ENCODE data around the gene FCER1A. TPM values are rescaled to one million over a fixed set of nuclear protein-coding genes. Genes with fewer than 3 reads are reported as not detected.
"Not testable (repeated sequence)": the region's sequence is repeated elsewhere in the genome, so short reads cannot be mapped to it uniquely, and the experiment has no call there.

Gene FCER1A
- total and polyA plus RNA-seq, 5 donors from 2014 or later = 1.5 TPM; not detected in 4

DNA sequence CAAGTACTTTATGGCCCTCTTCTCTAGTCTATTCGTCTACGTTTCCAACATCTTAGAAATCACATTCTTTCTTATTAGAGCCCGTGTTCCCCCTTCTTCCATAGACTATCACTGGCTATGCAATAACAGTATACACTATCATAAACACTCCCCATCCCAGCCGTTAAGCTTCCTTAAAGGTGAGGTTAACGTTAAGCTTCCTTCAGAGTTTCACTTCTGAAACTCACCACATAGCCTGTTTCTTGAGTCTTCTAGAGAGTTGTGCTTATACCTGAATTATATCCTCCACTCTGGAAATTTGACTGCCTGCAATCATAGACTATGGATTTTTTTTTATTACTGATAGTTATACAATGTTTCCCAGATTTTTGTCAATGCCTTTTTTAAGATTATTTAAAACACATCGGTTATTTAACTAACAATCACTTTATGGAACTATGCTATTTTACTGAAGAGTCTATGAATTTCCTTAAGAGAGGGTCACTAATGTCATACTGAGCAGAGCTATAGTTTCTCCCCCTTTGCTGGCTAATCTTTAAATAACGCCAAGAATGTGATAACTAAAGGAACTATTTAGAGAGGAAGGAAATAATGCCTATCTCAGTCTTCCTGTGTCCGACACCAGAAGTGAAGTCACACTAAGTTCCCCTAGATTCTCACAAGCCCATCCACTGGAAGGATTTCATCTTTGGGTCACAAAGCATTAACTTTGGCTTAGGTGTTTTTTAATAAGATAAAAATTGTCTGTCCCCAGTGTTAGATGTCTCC is 16.8 kb downstream of the FCER1A start:
- H3K9me3 Mint-ChIP-seq = peaks cover 0 to 9% (median 0%) of the 10 kb centered on the region in 7 donors
- H3K27me3 Mint-ChIP-seq = peaks cover 12% of the 10 kb centered on the region

DNA sequence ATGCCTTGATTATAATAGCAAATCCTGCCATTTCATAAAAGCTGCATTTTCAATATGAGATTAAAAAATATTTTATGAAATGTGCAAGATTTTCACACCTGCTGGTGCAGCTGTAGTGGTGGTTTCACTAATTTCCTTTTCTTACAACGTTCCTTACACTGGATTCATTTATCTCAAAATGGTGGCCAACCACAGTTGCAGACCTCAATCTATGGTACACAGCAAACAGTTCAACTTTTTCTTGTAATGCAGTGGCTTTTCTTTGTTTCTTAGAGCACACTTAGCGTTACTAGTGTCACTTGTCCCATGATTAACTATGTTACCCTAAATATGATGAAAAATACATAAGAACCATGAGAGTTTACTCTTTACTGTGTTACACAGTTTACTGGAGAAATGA is 32.7 kb downstream of the FCER1A start:
- Mint-ChIP-seq H3K36me3 (no peaks in the 10 kb centered on the region), H3K4me1 (peaks cover 0 to 4% (median 0%) of the 10 kb centered on the region in 4 donors), H3K27me3 (peaks cover 5% of the 10 kb centered on the region), H3K4me3 (no peak overlapping the region), H3K27ac (no peak overlapping the region), H3K9me3 (peaks cover 0 to 9% (median 0%) of the 10 kb centered on the region in 7 donors)
- Histone ChIP-seq H3K4me3 (ENCODE audit: low read depth, low read length) (no peak overlapping the region), H3K27ac (ENCODE audit: insufficient read depth, low read length, poor library complexity, severe bottlenecking) (no peak overlapping the region), H3K4me1 (ENCODE audit: control insufficient read depth, insufficient read depth, low read length, poor library complexity, severe bottlenecking) (no peaks in the 10 kb centered on the region), H3K36me3 (ENCODE audit: control insufficient read depth, insufficient read depth, low read length) (no peaks in the 10 kb centered on the region), H3K9me3 (ENCODE audit: control insufficient read depth in 2 of 2, low read length in 2 of 2) (no peaks in the 10 kb centered on the region), H3K27me3 (ENCODE audit: control insufficient read depth, insufficient read depth, low read length) (no peaks in the 10 kb centered on the region)
- DNase-seq = no peak
- no peak for ATAC-seq (ENCODE audit: low read depth in 2 of 2)

More for the DNA sequence above, 16.8 kb downstream of the FCER1A start:
- H3K27me3 ChIP-seq (ENCODE audit: control insufficient read depth, insufficient read depth, low read length) = no peaks in the 10 kb centered on the region
- H3K4me3 ChIP-seq (ENCODE audit: low read depth, low read length) = no peak overlapping the region
- DNase-seq (no peak), ATAC-seq (ENCODE audit: low read depth in 2 of 2) (no peak)
- no peaks in the 10 kb centered on the region for H3K9me3 ChIP-seq (ENCODE audit: control insufficient read depth in 2 of 2, low read length in 2 of 2)
- Mint-ChIP-seq H3K36me3 (no peaks in the 10 kb centered on the region), H3K4me3 (no peak overlapping the region), H3K4me1 (no peaks in the 10 kb centered on the region), H3K27ac (no peak overlapping the region)
- H3K4me1 ChIP-seq (ENCODE audit: control insufficient read depth, insufficient read depth, low read length, poor library complexity, severe bottlenecking) = no peaks in the 10 kb centered on the region
- H3K36me3 ChIP-seq (ENCODE audit: control insufficient read depth, insufficient read depth, low read length) = no peaks in the 10 kb centered on the region
- H3K27ac ChIP-seq (ENCODE audit: insufficient read depth, low read length, poor library complexity, severe bottlenecking) = no peak overlapping the region

GRCh38 chr1:159338018-159338417 is 35.9 kb downstream of the FCER1A start:
- H3K36me3 Mint-ChIP-seq = no peaks in the 10 kb centered on the region
- DNase-seq = no peak
- Histone ChIP-seq H3K4me1 (ENCODE audit: control insufficient read depth, insufficient read depth, low read length, poor library complexity, severe bottlenecking) (no peaks in the 10 kb centered on the region), H3K27ac (ENCODE audit: insufficient read depth, low read length, poor library complexity, severe bottlenecking) (no peak overlapping the region), H3K4me3 (ENCODE audit: low read depth, low read length) (no peak overlapping the region), H3K36me3 (ENCODE audit: control insufficient read depth, insufficient read depth, low read length) (no peaks in the 10 kb centered on the region), H3K27me3 (ENCODE audit: control insufficient read depth, insufficient read depth, low read length) (peaks cover 2% of the 10 kb centered on the region), H3K9me3 (ENCODE audit: control insufficient read depth in 2 of 2, low read length in 2 of 2) (no peaks in the 10 kb centered on the region)
- peaks cover 0 to 4% (median 0%) of the 10 kb centered on the region in 4 donors for H3K4me1 Mint-ChIP-seq
- no peak overlapping the region for H3K27ac Mint-ChIP-seq
- no peak for ATAC-seq (ENCODE audit: low read depth in 2 of 2)
- H3K27me3 Mint-ChIP-seq = peaks cover 5% of the 10 kb centered on the region
- no peak overlapping the region for H3K4me3 Mint-ChIP-seq
- H3K9me3 Mint-ChIP-seq = peaks cover 0 to 9% (median 2%) of the 10 kb centered on the region in 7 donors

DNA sequence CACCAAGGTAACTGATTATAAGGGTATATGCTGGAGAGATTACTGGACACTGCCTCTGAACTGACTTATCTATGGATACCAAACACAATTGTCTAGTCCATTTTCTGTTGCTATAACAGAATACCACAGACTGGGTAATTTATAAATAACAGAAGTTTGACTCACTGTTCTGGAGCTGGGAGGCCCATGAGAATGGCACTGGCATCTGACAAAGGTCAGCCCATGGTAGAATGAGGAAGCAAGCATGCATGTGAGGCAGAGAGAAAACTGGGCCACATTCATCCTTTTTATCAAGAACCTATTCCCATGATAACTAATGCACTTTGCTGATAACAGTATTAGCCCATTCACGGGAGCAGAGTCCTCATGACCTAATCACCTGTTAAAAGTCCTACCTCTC is 37.4 kb downstream of the FCER1A start:
- Mint-ChIP-seq H3K4me1 (peaks cover 0 to 3% (median 0%) of the 10 kb centered on the region in 4 donors), H3K27me3 (peaks cover 5% of the 10 kb centered on the region), H3K9me3 (peaks cover 0 to 4% (median 1%) of the 10 kb centered on the region in 7 donors), H3K36me3 (no peaks in the 10 kb centered on the region), H3K4me3 (no peak overlapping the region), H3K27ac (no peak overlapping the region)
- ATAC-seq (ENCODE audit: low read depth in 2 of 2) = no peak
- H3K36me3 ChIP-seq (ENCODE audit: control insufficient read depth, insufficient read depth, low read length) = no peaks in the 10 kb centered on the region
- no peaks in the 10 kb centered on the region for H3K9me3 ChIP-seq (ENCODE audit: control insufficient read depth in 2 of 2, low read length in 2 of 2)
- no peak for DNase-seq
- peaks cover 2% of the 10 kb centered on the region for H3K27me3 ChIP-seq (ENCODE audit: control insufficient read depth, insufficient read depth, low read length)
- no peaks in the 10 kb centered on the region for H3K4me1 ChIP-seq (ENCODE audit: control insufficient read depth, insufficient read depth, low read length, poor library complexity, severe bottlenecking)
- no peak overlapping the region for H3K27ac ChIP-seq (ENCODE audit: insufficient read depth, low read length, poor library complexity, severe bottlenecking)
- no peak overlapping the region for H3K4me3 ChIP-seq (ENCODE audit: low read depth, low read length)

- DNase-seq (no peak), ATAC-seq (ENCODE audit: low read depth in 2 of 2) (no peak)
- Histone ChIP-seq H3K4me3 (ENCODE audit: low read depth, low read length) (no peak overlapping the region), H3K9me3 (ENCODE audit: control insufficient read depth in 2 of 2, low read length in 2 of 2) (no peaks in the 10 kb centered on the region), H3K36me3 (ENCODE audit: control insufficient read depth, insufficient read depth, low read length) (no peaks in the 10 kb centered on the region), H3K4me1 (ENCODE audit: control insufficient read depth, insufficient read depth, low read length, poor library complexity, severe bottlenecking) (no peaks in the 10 kb centered on the region), H3K27ac (ENCODE audit: insufficient read depth, low read length, poor library complexity, severe bottlenecking) (no peak overlapping the region), H3K27me3 (ENCODE audit: control insufficient read depth, insufficient read depth, low read length) (peaks cover 2% of the 10 kb centered on the region)
- no peaks in the 10 kb centered on the region for H3K4me1 Mint-ChIP-seq
- no peaks in the 10 kb centered on the region for H3K36me3 Mint-ChIP-seq
- H3K27me3 Mint-ChIP-seq = peaks cover under 1% of the 10 kb centered on the region
- no peak overlapping the region for H3K27ac Mint-ChIP-seq
- no peak overlapping the region for H3K4me3 Mint-ChIP-seq
- peaks cover 0 to 2% (median 0%) of the 10 kb centered on the region in 7 donors for H3K9me3 Mint-ChIP-seq
Measured at GRCh38 chr1:159341736-159342135, 39.6 kb downstream of the FCER1A start.

GRCh38 chr1:159342761-159343425 is 40.8 kb downstream of the FCER1A start:
- Mint-ChIP-seq H3K4me3 (no peak overlapping the region), H3K27ac (no peak overlapping the region), H3K36me3 (no peaks in the 10 kb centered on the region), H3K27me3 (no peaks in the 10 kb centered on the region), H3K4me1 (no peaks in the 10 kb centered on the region), H3K9me3 (peaks cover 0 to 3% (median 1%) of the 10 kb centered on the region in 7 donors)
- no peaks in the 10 kb centered on the region for H3K4me1 ChIP-seq (ENCODE audit: control insufficient read depth, insufficient read depth, low read length, poor library complexity, severe bottlenecking)
- H3K4me3 ChIP-seq (ENCODE audit: low read depth, low read length) = no peak overlapping the region
- no peaks in the 10 kb centered on the region for H3K36me3 ChIP-seq (ENCODE audit: control insufficient read depth, insufficient read depth, low read length)
- H3K27ac ChIP-seq (ENCODE audit: insufficient read depth, low read length, poor library complexity, severe bottlenecking) = no peak overlapping the region
- H3K9me3 ChIP-seq (ENCODE audit: control insufficient read depth in 2 of 2, low read length in 2 of 2) = no peaks in the 10 kb centered on the region
- DNase-seq (no peak), ATAC-seq (ENCODE audit: low read depth in 2 of 2) (no peak)
- H3K27me3 ChIP-seq (ENCODE audit: control insufficient read depth, insufficient read depth, low read length) = peaks cover 2% of the 10 kb centered on the region

DNA sequence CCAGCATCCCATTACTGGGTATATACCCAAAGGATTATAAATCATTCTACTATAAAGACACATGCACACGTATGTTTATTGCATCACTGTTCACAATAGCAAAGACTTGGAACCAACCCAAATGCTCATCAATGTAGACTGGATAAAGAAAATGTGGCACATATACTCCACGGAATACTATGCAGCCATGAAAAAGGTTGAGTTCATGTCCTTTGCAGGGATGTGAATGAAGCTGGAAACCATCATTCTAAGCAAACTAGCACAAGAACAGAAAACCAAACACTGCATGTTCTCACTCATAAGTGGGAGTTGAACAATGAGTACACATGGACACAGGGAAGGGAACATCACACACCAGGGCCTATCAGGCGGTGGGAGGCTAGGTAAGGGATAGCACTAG is 47.2 kb downstream of the FCER1A start:
- not testable (repeated sequence) for H3K27me3 ChIP-seq (ENCODE audit: control insufficient read depth, insufficient read depth, low read length); H3K27ac Mint-ChIP-seq; H3K36me3 Mint-ChIP-seq; H3K4me3 ChIP-seq (ENCODE audit: low read depth, low read length); ATAC-seq (ENCODE audit: low read depth in 2 of 2); H3K4me3 Mint-ChIP-seq; H3K4me1 ChIP-seq (ENCODE audit: control insufficient read depth, insufficient read depth, low read length, poor library complexity, severe bottlenecking); H3K27ac ChIP-seq (ENCODE audit: insufficient read depth, low read length, poor library complexity, severe bottlenecking); H3K4me1 Mint-ChIP-seq; DNase-seq; H3K27me3 Mint-ChIP-seq; H3K9me3 ChIP-seq (ENCODE audit: control insufficient read depth in 2 of 2, low read length in 2 of 2); H3K36me3 ChIP-seq (ENCODE audit: control insufficient read depth, insufficient read depth, low read length)
- H3K9me3 Mint-ChIP-seq = peaks cover 0 to 13% (median 1%) of the 10 kb centered on the region in 7 donors
